Upper lobe of left lung (tissue), 6 donors: ENCODE results near the gene TPO. TPM values are rescaled to one million over a fixed set of nuclear protein-coding genes. Genes with fewer than 3 reads are reported as not detected.

Experiments
- ATAC-seq, 2 donors: fragments of 200-7000 bp; cut with Tn5 transposase; one replicate each; pipeline ENCODE4 v1.9.1; 2022; ENCODE audit warnings: mild to moderate bottlenecking in 2 of 2, moderate library complexity in 2 of 2; ENCODE audit not compliant: low FRiP score in 2 of 2
- DNase-seq, 2 donors: peaks; one replicate each; pipeline ENCODE4 v3.0.0-alpha.2; 2019 to 2020
- H3K27ac ChIP-seq, 4 donors: fragments of 200-600 bp; sonication (generic); one replicate each; pipeline ENCODE4 v1.5.1; 2016 to 2019
- H3K27me3 ChIP-seq, 4 donors: fragments of 200-600 bp; sonication (generic); one replicate each; pipeline ENCODE4 v1.5.1; 2017 to 2019
- H3K36me3 ChIP-seq, 4 donors: fragments of 200-600 bp; sonication (generic); one replicate each; pipeline ENCODE4 v1.5.1; 2016 to 2019
- H3K4me1 ChIP-seq, 4 donors: fragments of 200-600 bp; sonication (generic); one replicate each; pipeline ENCODE4 v1.5.1; 2018 to 2019
- H3K4me3 ChIP-seq, 4 donors: fragments of 200-600 bp; sonication (generic); one replicate each; pipeline ENCODE4 v1.5.1; 2017 to 2019; ENCODE audit warnings: mild to moderate bottlenecking in 2 of 4, moderate library complexity in 1 of 4
- H3K9me3 ChIP-seq, 4 donors: fragments of 200-600 bp; sonication (generic); one replicate each; pipeline ENCODE4 v1.5.1; 2018 to 2019
- CTCF ChIP-seq, 6 experiments: fragments of 450-650 bp in 4 of 6; fragments of 200-600 bp in 2 of 6; sonication (generic) in 2 of 6; IDR thresholded peaks; one replicate each; pipeline ENCODE4 v1.5.1; 2016 to 2019; ENCODE audit warnings: antibody characterized with exemption in 6 of 6
- EP300 ChIP-seq, 4 donors: sonication (generic); formaldehyde crosslinking; IDR thresholded peaks; one replicate each; pipeline ENCODE4 v1.5.1; 2017; ENCODE audit warnings: antibody characterized with exemption in 4 of 4, control low read depth in 2 of 4
- POLR2A ChIP-seq, 4 donors: fragments of 450-650 bp; IDR thresholded peaks; one replicate each; pipeline ENCODE4 v1.5.1; 2016 to 2017; ENCODE audit warnings: antibody characterized with exemption in 4 of 4, mild to moderate bottlenecking in 2 of 4
- POLR2AphosphoS5 ChIP-seq, 2 donors: sonication (generic); formaldehyde crosslinking; IDR thresholded peaks; one replicate each; pipeline ENCODE4 v1.5.1; 2017; ENCODE audit warnings: antibody characterized with exemption in 2 of 2
- WGBS, 2 donors: methylation state at CpG; one replicate each; pipeline ENCODE4 v1.1.5; 2017 to 2018; 5-methylcytosine and 5-hydroxymethylcytosine counted together
- total RNA-seq, 6 donors: library from RNA; depleted of rRNA in 4 of 6; stranded (reverse); fragments of >200 nt in 4 of 6; gene quantifications; one replicate each; pipeline versions ENCODE4 v1.1.0 to v1.2.1, GENCODE V29; 2016 to 2021
- donor health status: DM: no; HTN: no; CAD: no; lungs with moderate emphysema.
- donor health status: DM: no; HTN: yes; CAD: no; lungs with severe emphysema.

TPO gene
- total RNA-seq, 6 donors from 2014 or later: 0.06 to 0.39 TPM; not detected in 4

- Histone ChIP-seq H3K4me3 (no peak overlapping the region), H3K4me1 (peaks cover 0 to 4% (median 1%) of the 10 kb centered on the region in 4 donors), H3K27me3 (no peaks in the 10 kb centered on the region), H3K36me3 (no peaks in the 10 kb centered on the region), H3K9me3 (no peaks in the 10 kb centered on the region), H3K27ac (no peak overlapping the region)
- DNase-seq (no peak), ATAC-seq (no peak)
- WGBS, 2 donors: 73 to 83% methylated on average over 10 of the region's 10 CpGs
- TF ChIP-seq POLR2AphosphoS5 (IDR thresholded peaks at IDR 0.05): no peak
- no peak for TF ChIP-seq POLR2A (IDR thresholded peaks at IDR 0.05)
- TF ChIP-seq EP300 (IDR thresholded peaks at IDR 0.05): no peak
- TF ChIP-seq CTCF (IDR thresholded peaks at IDR 0.05): no peak
Observed at GRCh38 chr2:1581965-1582625, 168.8 kb downstream of the TPO start.

GRCh38 chr2:1582891-1583341 lies 169.7 kb downstream of the TPO start:
- Histone ChIP-seq H3K4me1 (peaks cover 0 to 6% (median 2%) of the 10 kb centered on the region in 4 donors), H3K4me3 (no peak overlapping the region), H3K27me3 (no peaks in the 10 kb centered on the region), H3K9me3 (no peaks in the 10 kb centered on the region), H3K36me3 (no peaks in the 10 kb centered on the region), H3K27ac (no peak overlapping the region)
- no peak for ATAC-seq
- 90 to 97% methylated on average over 16 to 22 of the region's 22 CpGs for WGBS, 2 donors
- no peak for DNase-seq
- TF ChIP-seq POLR2A (IDR thresholded peaks at IDR 0.05) (no peak), CTCF (IDR thresholded peaks at IDR 0.05) (no peak), EP300 (IDR thresholded peaks at IDR 0.05) (no peak), POLR2AphosphoS5 (IDR thresholded peaks at IDR 0.05) (no peak)

GRCh38 chr2:1584051-1584531 lies 170.8 kb downstream of the TPO start:
- Histone ChIP-seq H3K4me1 (peaks cover 2 to 12% (median 3%) of the 10 kb centered on the region in 4 donors), H3K9me3 (no peaks in the 10 kb centered on the region), H3K27ac (no peak overlapping the region), H3K36me3 (no peaks in the 10 kb centered on the region), H3K4me3 (no peak overlapping the region), H3K27me3 (no peaks in the 10 kb centered on the region)
- DNase-seq (peak in 1 of 2 donors; percentile 17), ATAC-seq (no peak)
- no peak for TF ChIP-seq CTCF (IDR thresholded peaks at IDR 0.05)
- TF ChIP-seq POLR2AphosphoS5 (IDR thresholded peaks at IDR 0.05): no peak
- TF ChIP-seq POLR2A (IDR thresholded peaks at IDR 0.05): no peak
- no peak for TF ChIP-seq EP300 (IDR thresholded peaks at IDR 0.05)
- 90 to 91% methylated on average over 19 to 21 of the region's 21 CpGs for WGBS, 2 donors

GRCh38 chr2:1584691-1585485 lies 171.6 kb downstream of the TPO start:
- no peak overlapping the region for H3K4me3 ChIP-seq
- DNase-seq (no peak), ATAC-seq (no peak)
- no peaks in the 10 kb centered on the region for H3K27me3 ChIP-seq
- peaks cover 3 to 14% (median 4%) of the 10 kb centered on the region in 4 donors for H3K4me1 ChIP-seq
- WGBS, 2 donors: 91 to 96% methylated on average over 18 of the region's 18 CpGs
- H3K27ac ChIP-seq: no peak overlapping the region
- H3K9me3 ChIP-seq: no peaks in the 10 kb centered on the region
- H3K36me3 ChIP-seq: no peaks in the 10 kb centered on the region
- TF ChIP-seq CTCF (IDR thresholded peaks at IDR 0.05): no peak
- no peak for TF ChIP-seq POLR2AphosphoS5 (IDR thresholded peaks at IDR 0.05)
- TF ChIP-seq EP300 (IDR thresholded peaks at IDR 0.05): no peak
- TF ChIP-seq POLR2A (IDR thresholded peaks at IDR 0.05): no peak
